ENCODE data around the gene PRUNE2. TPM values are rescaled to one million over a fixed set of nuclear protein-coding genes. Genes with fewer than 3 reads are reported as not detected.

The PRUNE2 gene
- total and polyA plus RNA-seq, 2 of the 8 experiments (the other 6 are each of a cell fraction or from before 2014, with no cell fraction given), result 5.5 to 13.3 TPM

DNA sequence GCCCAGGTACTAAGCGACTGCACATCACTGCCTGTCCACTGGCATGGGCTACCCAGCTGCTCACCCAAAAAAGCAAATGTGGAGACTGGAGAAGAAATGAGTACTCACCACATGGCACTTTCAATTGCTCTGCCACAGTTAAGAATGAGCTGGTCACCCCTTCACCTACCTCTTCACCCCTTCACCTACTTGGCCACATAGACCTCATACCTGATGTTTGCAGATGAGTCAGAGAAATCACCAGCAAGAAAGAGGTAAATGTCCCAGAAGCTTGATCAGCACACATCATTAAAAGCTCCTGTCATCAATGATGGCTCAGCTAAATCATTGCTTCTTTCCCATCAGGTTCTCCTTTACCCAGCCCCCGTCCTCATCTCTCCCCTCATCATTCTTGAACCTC, 7.6 kb upstream of the PRUNE2 start (continued):
- TF ChIP-seq TCF12 (IDR thresholded peaks at IDR 0.05; ENCODE audit: low read depth, low read length) (no peak), BACH1 (IDR thresholded peaks at IDR 0.05; ENCODE audit: low read length) (no peak), USF2 (IDR thresholded peaks at IDR 0.05; ENCODE audit: low read length) (no peak), HDAC6 (IDR thresholded peaks at IDR 0.05; ENCODE audit: low read depth, low read length) (no peak)

Measured in H1 (cell line).